Activated CD8-positive, alpha-beta T cell treated with anti-CD3 and anti-CD28 coated beads for 36 hours (primary cell): ENCODE measurements around the gene GRIA3. TPM values are rescaled to one million over a fixed set of nuclear protein-coding genes. Genes with fewer than 3 reads are reported as not detected.
"Not testable (repeated sequence)": the region's sequence is repeated elsewhere in the genome, so short reads cannot be mapped to it uniquely, and the experiment has no call there.

ENCODE experiments used
- ATAC-seq: fragments of 200-7000 bp; cut with Tn5 transposase; one replicate; pipeline ENCODE4 v1.10.0; 2021; ENCODE audit warnings: mild to moderate bottlenecking, moderate library complexity
- CTCF ChIA-PET: fragments of 350-600 bp; sonication (Branson Sonifier 250); formaldehyde crosslinking; loops from one replicate; lab custom pipeline; 2021; ENCODE audit warnings: antibody characterized with exemption; lab: Charles Lee
- POLR2A ChIA-PET: fragments of 350-600 bp; sonication (Branson Sonifier 250); formaldehyde crosslinking; loops from one replicate; lab custom pipeline; 2021; ENCODE audit warnings: antibody characterized with exemption; lab: Charles Lee
- DNase-seq: peaks from one replicate; pipeline ENCODE4 v3.0.0-alpha.2; 2020
- H3K27ac Mint-ChIP-seq: one replicate; pipeline ENCODE4 v1.8.0; 2021; ENCODE audit warnings: mild to moderate bottlenecking, mixed read lengths
- H3K27me3 Mint-ChIP-seq: one replicate; pipeline ENCODE4 v1.8.0; 2021; ENCODE audit warnings: mixed read lengths
- H3K36me3 Mint-ChIP-seq: one replicate; pipeline ENCODE4 v1.8.0; 2021; ENCODE audit warnings: low read depth, mixed read lengths
- H3K4me1 Mint-ChIP-seq: one replicate; pipeline ENCODE4 v1.8.0; 2021; ENCODE audit warnings: low read depth, mixed read lengths
- H3K4me3 Mint-ChIP-seq: one replicate; pipeline ENCODE4 v1.8.0; 2021; ENCODE audit warnings: mild to moderate bottlenecking, moderate library complexity, mixed read lengths
- H3K9me3 Mint-ChIP-seq: one replicate; pipeline ENCODE4 v1.8.0; 2021; ENCODE audit warnings: mixed read lengths
- CTCF ChIP-seq: fragments of 200-600 bp; IDR thresholded peaks from one replicate; pipeline ENCODE4 v1.8.0; 2022; ENCODE audit warnings: antibody characterized with exemption, mild to moderate bottlenecking
- intact Hi-C: fragments of 100-400 bp; cut with micrococcal nuclease; formaldehyde crosslinking; loops from one replicate; pipeline ENCODE4 v1.10.0; 2022
- total RNA-seq, 2 experiments: library from RNA; stranded (reverse); gene quantifications; one replicate each; pipeline ENCODE4 v1.2.3, GENCODE V29; 2021

GRIA3 gene
- total RNA-seq, 2 experiments from 2014 or later: not detected

GRCh38 chrX:123425904-123426303 is 241.8 kb downstream of the GRIA3 start:
- DNase-seq (no peak), ATAC-seq (no peak)
- Mint-ChIP-seq H3K36me3 (no peaks in the 10 kb centered on the region), H3K9me3 (no peaks in the 10 kb centered on the region), H3K4me3 (no peak overlapping the region), H3K27me3 (no peaks in the 10 kb centered on the region), H3K27ac (no peak overlapping the region), H3K4me1 (no peaks in the 10 kb centered on the region)
- intact Hi-C loops: no loop called here
- TF ChIP-seq CTCF: no peak
- ChIA-PET POLR2A (no interaction called here), CTCF (no interaction called here)

GRCh38 chrX:123432361-123433150 is 248.5 kb downstream of the GRIA3 start:
- Mint-ChIP-seq H3K27ac (no peak overlapping the region), H3K27me3 (no peaks in the 10 kb centered on the region), H3K4me3 (no peak overlapping the region), H3K36me3 (no peaks in the 10 kb centered on the region), H3K9me3 (no peaks in the 10 kb centered on the region), H3K4me1 (no peaks in the 10 kb centered on the region)
- ChIA-PET POLR2A (no interaction called here), CTCF (no interaction called here)
- ATAC-seq (no peak), DNase-seq (no peak)
- TF ChIP-seq CTCF: no peak
- intact Hi-C loops: no loop called here

GRCh38 chrX:123436512-123437136 is 252.5 kb downstream of the GRIA3 start:
- TF ChIP-seq CTCF: no peak
- H3K4me1 Mint-ChIP-seq: no peaks in the 10 kb centered on the region
- CTCF ChIA-PET: no interaction called here
- H3K9me3 Mint-ChIP-seq: no peaks in the 10 kb centered on the region
- no peak overlapping the region for H3K27ac Mint-ChIP-seq
- no peaks in the 10 kb centered on the region for H3K36me3 Mint-ChIP-seq
- ATAC-seq (no peak), DNase-seq (no peak)
- POLR2A ChIA-PET: no interaction called here
- intact Hi-C loops: no loop called here
- H3K4me3 Mint-ChIP-seq: no peak overlapping the region
- no peaks in the 10 kb centered on the region for H3K27me3 Mint-ChIP-seq

GRCh38 chrX:123439926-123440325 is 255.8 kb downstream of the GRIA3 start:
- H3K9me3 Mint-ChIP-seq, H3K4me1 Mint-ChIP-seq, H3K36me3 Mint-ChIP-seq, H3K4me3 Mint-ChIP-seq, DNase-seq, ATAC-seq, POLR2A ChIA-PET, intact Hi-C loops, H3K27me3 Mint-ChIP-seq, CTCF ChIA-PET, H3K27ac Mint-ChIP-seq: not testable (repeated sequence)

GRCh38 chrX:123442764-123443163 is 258.7 kb downstream of the GRIA3 start:
- Mint-ChIP-seq H3K36me3 (no peaks in the 10 kb centered on the region), H3K27ac (no peak overlapping the region), H3K4me1 (no peaks in the 10 kb centered on the region), H3K27me3 (no peaks in the 10 kb centered on the region), H3K4me3 (no peak overlapping the region), H3K9me3 (no peaks in the 10 kb centered on the region)
- DNase-seq (no peak), ATAC-seq (no peak)
- intact Hi-C loops: no loop called here
- POLR2A ChIA-PET: no interaction called here
- TF ChIP-seq CTCF: no peak
- CTCF ChIA-PET: no interaction called here
